HepG2 (cell line): ENCODE results near the gene AHCYL2. TPM values are rescaled to one million over a fixed set of nuclear protein-coding genes. Genes with fewer than 3 reads are reported as not detected.

ENCODE experiments used
- ATF7 ChIP-seq, 2 experiments: fragments of 450-650 bp in 1 of 2; sonication (generic) in 1 of 2; formaldehyde crosslinking in 1 of 2; IDR thresholded peaks; 2 replicates each; pipeline versions ENCODE4 v1.4.0 to v1.6.1; 2016 to 2020; ENCODE audit warnings: antibody characterized with exemption in 1 of 2, mild to moderate bottlenecking in 1 of 2, missing genetic modification reagents in 1 of 2
- FLYWCH1 ChIP-seq: sonication (generic); formaldehyde crosslinking; IDR thresholded peaks from 2 replicates; pipeline ENCODE4 v1.8.1; 2023; ENCODE audit warnings: mild to moderate bottlenecking, missing genetic modification reagents
- KLF16 ChIP-seq, 2 experiments: sonication (generic) in 1 of 2; formaldehyde crosslinking in 1 of 2; IDR thresholded peaks; 2 replicates each; pipeline versions ENCODE4 v1.6.1 to v1.8.0; 2016 to 2023; ENCODE audit warnings: missing genetic modification reagents in 2 of 2, missing compliant biosample characterization in 1 of 2
- MED1 ChIP-seq: sonication (generic); formaldehyde crosslinking; IDR thresholded peaks from 2 replicates; pipeline ENCODE4 v1.4.0; 2020; ENCODE audit warnings: missing genetic modification reagents
- PHB2 ChIP-seq: fragments of 450-650 bp; IDR thresholded peaks from 2 replicates; pipeline ENCODE4 v1.6.1; 2018; ENCODE audit not compliant: partially characterized antibody
- THAP7 ChIP-seq: sonication (generic); formaldehyde crosslinking; IDR thresholded peaks from 2 replicates; pipeline ENCODE4 v1.8.1; 2023; ENCODE audit warnings: mild to moderate bottlenecking, missing genetic modification reagents
- ZNF224 ChIP-seq: sonication (generic); formaldehyde crosslinking; IDR thresholded peaks from 2 replicates; pipeline ENCODE4 v1.5.0; 2020; ENCODE audit warnings: mild to moderate bottlenecking, missing genetic modification reagents
- ZNF30 ChIP-seq: sonication (generic); formaldehyde crosslinking; IDR thresholded peaks from 2 replicates; pipeline ENCODE4 v1.5.0; 2020; ENCODE audit warnings: mild to moderate bottlenecking, missing genetic modification reagents
- ZNF687 ChIP-seq: sonication (generic); formaldehyde crosslinking; IDR thresholded peaks from 2 replicates; pipeline ENCODE4 v1.5.1; 2020; ENCODE audit warnings: mild to moderate bottlenecking, missing genetic modification reagents, moderate library complexity
- ZNF768 ChIP-seq: sonication (generic); formaldehyde crosslinking; IDR thresholded peaks from 2 replicates; pipeline ENCODE4 v1.4.0; 2020; ENCODE audit warnings: missing genetic modification reagents
- polyA plus RNA-seq, 8 experiments: library from polyadenylated mRNA; depleted of rRNA in 3 of 8; stranded (reverse) in 7 of 8; unstranded in 1 of 8; fragments of >200 nt; fragmentation: Illumina TruSeq in 4 of 8; extraction: Trizol in 4 of 8; gene quantifications; 2 replicates each; pipeline versions ENCODE4 v1.2.1 to v1.2.3, GENCODE V29; 2011 to 2016; ENCODE audit warnings: low read depth in 4 of 8, missing spikeins in 1 of 8, mixed read lengths in 1 of 8; ENCODE audit not compliant: insufficient read depth in 1 of 8
- total RNA-seq, 5 experiments: library from RNA; depleted of rRNA; stranded (reverse); fragments of >200 nt; fragmentation: Illumina TruSeq; extraction: Trizol; gene quantifications; 2 replicates each; pipeline ENCODE4 v1.2.3, GENCODE V29; 2016; ENCODE audit warnings: low read depth in 1 of 5
- TF ChIP-seq, protein P1 (sequence below): sonication (generic); formaldehyde crosslinking; IDR thresholded peaks from 2 replicates; pipeline ENCODE4 v1.5.0; 2020; ENCODE audit warnings: mild to moderate bottlenecking, missing genetic modification reagents
- TF ChIP-seq, protein P2 (sequence below): sonication (generic); formaldehyde crosslinking; IDR thresholded peaks from 2 replicates; pipeline ENCODE4 v1.4.0; 2020; ENCODE audit warnings: mild to moderate bottlenecking, missing genetic modification reagents
- TF ChIP-seq, protein P3 (sequence below): IDR thresholded peaks from 2 replicates; pipeline ENCODE4 v1.6.1; 2016; ENCODE audit warnings: low read depth
- TF ChIP-seq, protein P4 (sequence below): sonication (generic); IDR thresholded peaks from 2 replicates; pipeline ENCODE4 v1.6.1; 2016; ENCODE audit warnings: low read depth, borderline replicate concordance
- TF ChIP-seq, protein P5 (sequence below), 2 experiments: sonication (generic) in 1 of 2; formaldehyde crosslinking in 1 of 2; IDR thresholded peaks; 2 replicates each; pipeline versions ENCODE4 v1.4.0 to v1.6.1; 2018 to 2020; ENCODE audit warnings: missing genetic modification reagents in 2 of 2, borderline replicate concordance in 1 of 2, low read depth in 1 of 2, mild to moderate bottlenecking in 1 of 2, missing biosample characterization in 1 of 2

AHCYL2 gene
- total and polyA plus RNA-seq, 2 of the 13 experiments (the other 11 are each of a cell fraction or from before 2014, with no cell fraction given) = 9.5 to 14.7 TPM

GRCh38 chr7:129218514-129219062 is 6.2 kb upstream of the AHCYL2 start (continued):
- TF ChIP-seq ZNF687 (CRISPR knock-in tag) (peak; percentile 55), ZNF224 (CRISPR knock-in tag) (no peak), KLF16 (CRISPR knock-in tag; IDR thresholded peaks at IDR 0.05) (no peak), THAP7 (CRISPR knock-in tag) (no peak), ZNF30 (CRISPR knock-in tag) (no peak), ZNF768 (CRISPR knock-in tag) (peak; percentile 68), MED1 (CRISPR knock-in tag) (0 out of 2 replicates have a peak, but pooled peaks have one; percentile 21), ATF7 (IDR thresholded peaks at IDR 0.05) (no peak), ATF7 (CRISPR knock-in tag; IDR thresholded peaks at IDR 0.05) (no peak), FLYWCH1 (no peak), PHB2 (no peak)
- TF ChIP-seq, protein P1, sequence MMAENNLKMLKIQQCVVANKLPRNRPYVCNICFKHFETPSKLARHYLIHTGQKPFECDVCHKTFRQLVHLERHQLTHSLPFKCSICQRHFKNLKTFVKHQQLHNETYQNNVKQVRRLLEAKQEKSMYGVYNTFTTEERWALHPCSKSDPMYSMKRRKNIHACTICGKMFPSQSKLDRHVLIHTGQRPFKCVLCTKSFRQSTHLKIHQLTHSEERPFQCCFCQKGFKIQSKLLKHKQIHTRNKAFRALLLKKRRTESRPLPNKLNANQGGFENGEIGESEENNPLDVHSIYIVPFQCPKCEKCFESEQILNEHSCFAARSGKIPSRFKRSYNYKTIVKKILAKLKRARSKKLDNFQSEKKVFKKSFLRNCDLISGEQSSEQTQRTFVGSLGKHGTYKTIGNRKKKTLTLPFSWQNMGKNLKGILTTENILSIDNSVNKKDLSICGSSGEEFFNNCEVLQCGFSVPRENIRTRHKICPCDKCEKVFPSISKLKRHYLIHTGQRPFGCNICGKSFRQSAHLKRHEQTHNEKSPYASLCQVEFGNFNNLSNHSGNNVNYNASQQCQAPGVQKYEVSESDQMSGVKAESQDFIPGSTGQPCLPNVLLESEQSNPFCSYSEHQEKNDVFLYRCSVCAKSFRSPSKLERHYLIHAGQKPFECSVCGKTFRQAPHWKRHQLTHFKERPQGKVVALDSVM (CRISPR knock-in tag) = peak; percentile 86
- TF ChIP-seq, protein P2, sequence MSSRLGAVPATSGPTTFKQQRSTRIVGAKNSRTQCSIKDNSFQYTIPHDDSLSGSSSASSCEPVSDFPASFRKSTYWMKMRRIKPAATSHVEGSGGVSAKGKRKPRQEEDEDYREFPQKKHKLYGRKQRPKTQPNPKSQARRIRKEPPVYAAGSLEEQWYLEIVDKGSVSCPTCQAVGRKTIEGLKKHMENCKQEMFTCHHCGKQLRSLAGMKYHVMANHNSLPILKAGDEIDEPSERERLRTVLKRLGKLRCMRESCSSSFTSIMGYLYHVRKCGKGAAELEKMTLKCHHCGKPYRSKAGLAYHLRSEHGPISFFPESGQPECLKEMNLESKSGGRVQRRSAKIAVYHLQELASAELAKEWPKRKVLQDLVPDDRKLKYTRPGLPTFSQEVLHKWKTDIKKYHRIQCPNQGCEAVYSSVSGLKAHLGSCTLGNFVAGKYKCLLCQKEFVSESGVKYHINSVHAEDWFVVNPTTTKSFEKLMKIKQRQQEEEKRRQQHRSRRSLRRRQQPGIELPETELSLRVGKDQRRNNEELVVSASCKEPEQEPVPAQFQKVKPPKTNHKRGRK (CRISPR knock-in tag) = no peak
- TF ChIP-seq, protein P3, sequence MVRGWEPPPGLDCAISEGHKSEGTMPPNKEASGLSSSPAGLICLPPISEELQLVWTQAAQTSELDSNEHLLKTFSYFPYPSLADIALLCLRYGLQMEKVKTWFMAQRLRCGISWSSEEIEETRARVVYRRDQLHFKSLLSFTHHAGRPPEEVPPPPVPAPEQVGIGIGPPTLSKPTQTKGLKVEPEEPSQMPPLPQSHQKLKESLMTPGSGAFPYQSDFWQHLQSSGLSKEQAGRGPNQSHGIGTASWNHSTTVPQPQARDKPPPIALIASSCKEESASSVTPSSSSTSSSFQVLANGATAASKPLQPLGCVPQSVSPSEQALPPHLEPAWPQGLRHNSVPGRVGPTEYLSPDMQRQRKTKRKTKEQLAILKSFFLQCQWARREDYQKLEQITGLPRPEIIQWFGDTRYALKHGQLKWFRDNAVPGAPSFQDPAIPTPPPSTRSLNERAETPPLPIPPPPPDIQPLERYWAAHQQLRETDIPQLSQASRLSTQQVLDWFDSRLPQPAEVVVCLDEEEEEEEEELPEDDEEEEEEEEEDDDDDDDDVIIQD = no peak
- TF ChIP-seq, protein P4, sequence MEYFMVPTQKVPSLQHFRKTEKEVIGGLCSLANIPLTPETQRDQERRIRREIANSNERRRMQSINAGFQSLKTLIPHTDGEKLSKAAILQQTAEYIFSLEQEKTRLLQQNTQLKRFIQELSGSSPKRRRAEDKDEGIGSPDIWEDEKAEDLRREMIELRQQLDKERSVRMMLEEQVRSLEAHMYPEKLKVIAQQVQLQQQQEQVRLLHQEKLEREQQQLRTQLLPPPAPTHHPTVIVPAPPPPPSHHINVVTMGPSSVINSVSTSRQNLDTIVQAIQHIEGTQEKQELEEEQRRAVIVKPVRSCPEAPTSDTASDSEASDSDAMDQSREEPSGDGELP = peak; percentile 90
- TF ChIP-seq, protein P5, sequence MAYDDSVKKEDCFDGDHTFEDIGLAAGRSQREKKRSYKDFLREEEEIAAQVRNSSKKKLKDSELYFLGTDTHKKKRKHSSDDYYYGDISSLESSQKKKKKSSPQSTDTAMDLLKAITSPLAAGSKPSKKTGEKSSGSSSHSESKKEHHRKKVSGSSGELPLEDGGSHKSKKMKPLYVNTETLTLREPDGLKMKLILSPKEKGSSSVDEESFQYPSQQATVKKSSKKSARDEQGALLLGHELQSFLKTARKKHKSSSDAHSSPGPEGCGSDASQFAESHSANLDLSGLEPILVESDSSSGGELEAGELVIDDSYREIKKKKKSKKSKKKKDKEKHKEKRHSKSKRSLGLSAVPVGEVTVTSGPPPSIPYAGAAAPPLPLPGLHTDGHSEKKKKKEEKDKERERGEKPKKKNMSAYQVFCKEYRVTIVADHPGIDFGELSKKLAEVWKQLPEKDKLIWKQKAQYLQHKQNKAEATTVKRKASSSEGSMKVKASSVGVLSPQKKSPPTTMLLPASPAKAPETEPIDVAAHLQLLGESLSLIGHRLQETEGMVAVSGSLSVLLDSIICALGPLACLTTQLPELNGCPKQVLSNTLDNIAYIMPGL (CRISPR knock-in tag; IDR thresholded peaks at IDR 0.05; ENCODE audit: borderline replicate concordance in 1 of 2, low read depth in 1 of 2) = 0 out of 4 replicates have a peak, but pooled peaks of 1 of the 2 experiments have one; percentile 53
